Urothelium cell line (cell line): ENCODE data around the gene TAS1R3.
A peak's percentile ranks its signal among the peaks of the same experiment; 100 is the strongest.

ENCODE experiments used
- DNase-seq: peaks from one replicate; pipeline ENCODE4 v3.0.0; 2011; ENCODE audit warnings: low spot score, mixed read lengths
- FAIRE-seq: peaks from 2 replicates; lab custom pipeline; 2011; peaks lifted over from hg19 to GRCh38; lab: Jason Lieb, UNC

Gene TAS1R3

GRCh38 chr1:1335792-1336248 is 4.7 kb downstream of the TAS1R3 start:
- DNase-seq (no peak), FAIRE-seq (no peak)

- DNase-seq (no peak), FAIRE-seq (no peak)
Observed at GRCh38 chr1:1336446-1336845, 5.4 kb downstream of the TAS1R3 start.

GRCh38 chr1:1336931-1337792 is 6.1 kb downstream of the TAS1R3 start:
- DNase-seq (no peak), FAIRE-seq (no peak)

GRCh38 chr1:1337793-1338147 is 6.7 kb downstream of the TAS1R3 start:
- peak; percentile 39 for DNase-seq
- no peak for FAIRE-seq

- DNase-seq: no peak
- no peak for FAIRE-seq
Observed at GRCh38 chr1:1338278-1338677, 7.2 kb downstream of the TAS1R3 start.

GRCh38 chr1:1340185-1340584 is 9.1 kb downstream of the TAS1R3 start:
- FAIRE-seq (no peak), DNase-seq (no peak)

- DNase-seq (no peak), FAIRE-seq (peak; percentile 72)
Observed at GRCh38 chr1:1340791-1341548, 9.9 kb downstream of the TAS1R3 start.

- no peak for DNase-seq
- no peak for FAIRE-seq
Observed at GRCh38 chr1:1341549-1342021, 10.5 kb downstream of the TAS1R3 start.

- no peak for FAIRE-seq
- no peak for DNase-seq
Observed at GRCh38 chr1:1342061-1342562, 11.0 kb downstream of the TAS1R3 start.

GRCh38 chr1:1342584-1343115 is 11.6 kb downstream of the TAS1R3 start:
- DNase-seq (no peak), FAIRE-seq (no peak)

GRCh38 chr1:1343811-1344421 is 12.8 kb downstream of the TAS1R3 start:
- no peak for FAIRE-seq
- no peak for DNase-seq

GRCh38 chr1:1344655-1345361 is 13.7 kb downstream of the TAS1R3 start:
- FAIRE-seq (no peak), DNase-seq (peak; percentile 76)

GRCh38 chr1:1345384-1345783 is 14.3 kb downstream of the TAS1R3 start:
- peak; percentile 31 for DNase-seq
- no peak for FAIRE-seq

- no peak for FAIRE-seq
- DNase-seq: no peak
Observed at GRCh38 chr1:1345860-1346500, 14.9 kb downstream of the TAS1R3 start.

- FAIRE-seq: no peak
- no peak for DNase-seq
Observed at GRCh38 chr1:1346501-1346890, 15.4 kb downstream of the TAS1R3 start.

- DNase-seq (no peak), FAIRE-seq (no peak)
Observed at GRCh38 chr1:1347026-1347595, 16.0 kb downstream of the TAS1R3 start.

GRCh38 chr1:1347663-1348419 is 16.8 kb downstream of the TAS1R3 start:
- DNase-seq (no peak), FAIRE-seq (no peak)

GRCh38 chr1:1348420-1349255 is 17.6 kb downstream of the TAS1R3 start:
- DNase-seq (no peak), FAIRE-seq (no peak)
